ENCODE measurements around the gene NECAB3.

Gene NECAB3

GRCh38 chr20:33696448-33696847 is 22.2 kb upstream of the NECAB3 start:
- DNase-seq, result no peak

- no peak for DNase-seq
These were observed 20.4 kb upstream of the NECAB3 start for GRCh38 chr20:33694639-33695012.

- DNase-seq, result no peak
These were observed 19.8 kb upstream of the NECAB3 start for GRCh38 chr20:33693741-33694638.

GRCh38 chr20:33693289-33693688 is 19.1 kb upstream of the NECAB3 start:
- DNase-seq, result no peak

GRCh38 chr20:33689973-33690372 is 15.7 kb upstream of the NECAB3 start:
- DNase-seq, result no peak

- DNase-seq, result no peak
These were observed 15.3 kb upstream of the NECAB3 start for GRCh38 chr20:33689493-33689892.

- DNase-seq, result no peak
These were observed 14.8 kb upstream of the NECAB3 start for GRCh38 chr20:33688938-33689424.

- DNase-seq, result no peak
These were observed 14.0 kb upstream of the NECAB3 start for GRCh38 chr20:33687993-33688937.

- DNase-seq, result no peak
These were observed 13.2 kb upstream of the NECAB3 start for GRCh38 chr20:33687370-33687915.

- no peak for DNase-seq
These were observed 12.7 kb upstream of the NECAB3 start for GRCh38 chr20:33686984-33687366.

GRCh38 chr20:33686100-33686983 is 12.1 kb upstream of the NECAB3 start, which contains the start of gene E2F1:
Gene E2F1 (minus strand): TSS chr20:33686385. CDS start chr20:33686264, 121 bp downstream.
- DNase-seq, result peak; percentile 96

- peak; percentile 65 for DNase-seq
These were observed 11.3 kb upstream of the NECAB3 start for GRCh38 chr20:33685328-33686099.

- peak; percentile 60 for DNase-seq
These were observed 10.5 kb upstream of the NECAB3 start for GRCh38 chr20:33684533-33685327.

GRCh38 chr20:33681728-33682353 is 7.6 kb upstream of the NECAB3 start:
- no peak for DNase-seq

GRCh38 chr20:33681288-33681687 is 7.1 kb upstream of the NECAB3 start:
- no peak for DNase-seq

- DNase-seq, result no peak
These were observed 6.5 kb upstream of the NECAB3 start for GRCh38 chr20:33680686-33681085.

GRCh38 chr20:33679758-33680485 is 5.7 kb upstream of the NECAB3 start:
- no peak for DNase-seq

GRCh38 chr20:33677991-33678702 is 3.9 kb upstream of the NECAB3 start:
- DNase-seq, result no peak

Measured in NCI-H1105 treated with DMSO at 0.1 percent for 48 hours (cell line).